ENCODE data around the gene CRACR2B. TPM values are rescaled to one million over a fixed set of nuclear protein-coding genes. Genes with fewer than 3 reads are reported as not detected.

CRACR2B gene
- total RNA-seq, 1 donor from 2014 or later, result 0.57 TPM

DNA sequence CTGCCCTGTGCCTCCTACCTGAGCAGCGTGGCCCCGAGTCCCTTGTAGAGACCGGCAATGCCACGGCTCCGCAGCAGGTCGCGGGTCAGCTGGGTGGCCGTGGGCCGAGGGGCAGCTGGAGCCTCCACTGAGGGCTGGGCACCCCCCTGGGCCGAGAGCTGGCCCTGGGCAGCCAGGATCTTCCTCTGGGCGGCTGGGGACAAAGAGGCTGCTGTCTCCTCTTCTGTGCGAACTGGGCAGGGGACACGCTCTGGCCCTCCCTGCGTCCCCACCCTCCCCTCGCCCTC lies 35.2 kb upstream of the CRACR2B start:
- H3K9me3 Mint-ChIP-seq (ENCODE audit: low read depth), result no peaks in the 10 kb centered on the region
- H3K36me3 Mint-ChIP-seq (ENCODE audit: low read depth), result no peaks in the 10 kb centered on the region
- TF ChIP-seq, protein P1, sequence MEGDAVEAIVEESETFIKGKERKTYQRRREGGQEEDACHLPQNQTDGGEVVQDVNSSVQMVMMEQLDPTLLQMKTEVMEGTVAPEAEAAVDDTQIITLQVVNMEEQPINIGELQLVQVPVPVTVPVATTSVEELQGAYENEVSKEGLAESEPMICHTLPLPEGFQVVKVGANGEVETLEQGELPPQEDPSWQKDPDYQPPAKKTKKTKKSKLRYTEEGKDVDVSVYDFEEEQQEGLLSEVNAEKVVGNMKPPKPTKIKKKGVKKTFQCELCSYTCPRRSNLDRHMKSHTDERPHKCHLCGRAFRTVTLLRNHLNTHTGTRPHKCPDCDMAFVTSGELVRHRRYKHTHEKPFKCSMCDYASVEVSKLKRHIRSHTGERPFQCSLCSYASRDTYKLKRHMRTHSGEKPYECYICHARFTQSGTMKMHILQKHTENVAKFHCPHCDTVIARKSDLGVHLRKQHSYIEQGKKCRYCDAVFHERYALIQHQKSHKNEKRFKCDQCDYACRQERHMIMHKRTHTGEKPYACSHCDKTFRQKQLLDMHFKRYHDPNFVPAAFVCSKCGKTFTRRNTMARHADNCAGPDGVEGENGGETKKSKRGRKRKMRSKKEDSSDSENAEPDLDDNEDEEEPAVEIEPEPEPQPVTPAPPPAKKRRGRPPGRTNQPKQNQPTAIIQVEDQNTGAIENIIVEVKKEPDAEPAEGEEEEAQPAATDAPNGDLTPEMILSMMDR (IDR thresholded peaks at IDR 0.05), result no peak
- no peaks in the 10 kb centered on the region for H3K27me3 Mint-ChIP-seq (ENCODE audit: low read depth)
- H3K4me1 Mint-ChIP-seq (ENCODE audit: low read depth), result peaks cover 15% of the 10 kb centered on the region
- DNase-seq (ENCODE audit: low spot score), result no peak
- H3K4me3 Mint-ChIP-seq (ENCODE audit: unreplicated experiment), result no peak overlapping the region
- no peak overlapping the region for H3K27ac Mint-ChIP-seq (ENCODE audit: unreplicated experiment)

DNA sequence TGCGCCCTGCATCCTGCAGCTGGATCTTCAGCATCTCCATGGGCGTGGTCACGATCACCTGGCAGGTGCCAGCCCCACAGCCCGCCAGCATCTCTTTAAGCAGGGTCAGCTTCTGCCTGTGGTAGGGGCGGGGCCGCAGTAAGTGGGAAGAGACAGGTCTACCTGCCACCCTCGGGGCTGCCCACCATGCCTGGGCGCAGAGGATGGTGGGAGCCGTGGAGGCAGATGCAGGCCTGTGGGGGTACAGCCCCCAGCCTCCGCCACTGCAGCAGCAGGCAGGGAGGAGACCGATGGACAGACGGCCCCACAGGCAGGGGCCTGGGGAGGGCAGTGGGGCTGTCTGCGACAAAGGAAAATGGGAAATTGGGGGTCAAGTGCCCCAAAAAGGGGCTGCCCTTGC lies 34.8 kb upstream of the CRACR2B start:
- DNase-seq (ENCODE audit: low spot score), result no peak
- Mint-ChIP-seq H3K27me3 (ENCODE audit: low read depth) (no peaks in the 10 kb centered on the region), H3K9me3 (ENCODE audit: low read depth) (no peaks in the 10 kb centered on the region), H3K27ac (ENCODE audit: unreplicated experiment) (no peak overlapping the region), H3K4me1 (ENCODE audit: low read depth) (peaks cover 15% of the 10 kb centered on the region), H3K4me3 (ENCODE audit: unreplicated experiment) (no peak overlapping the region), H3K36me3 (ENCODE audit: low read depth) (no peaks in the 10 kb centered on the region)
- TF ChIP-seq, protein P1 (IDR thresholded peaks at IDR 0.05), result no peak

DNA sequence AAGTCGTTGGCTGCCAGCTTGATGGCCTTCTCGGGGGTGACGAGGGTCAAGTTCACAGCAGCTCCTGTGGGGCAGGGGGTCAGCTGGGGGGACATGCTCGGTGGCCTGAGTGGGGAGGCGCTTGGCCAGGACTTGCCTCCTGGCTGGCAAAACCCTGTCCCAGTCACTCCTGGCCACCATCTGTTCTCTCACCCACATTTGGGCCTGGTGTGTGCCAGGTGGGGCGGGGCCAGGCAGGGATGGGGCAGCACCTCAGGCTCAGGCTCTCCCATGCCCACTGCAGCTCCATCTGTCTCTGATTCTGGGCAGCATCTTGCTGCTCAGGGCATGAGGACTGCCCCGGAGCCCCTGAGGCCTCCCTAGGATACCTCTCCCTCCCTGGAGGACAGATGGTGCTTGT lies 34.2 kb upstream of the CRACR2B start:
- H3K27me3 Mint-ChIP-seq (ENCODE audit: low read depth), result no peaks in the 10 kb centered on the region
- no peak for DNase-seq (ENCODE audit: low spot score)
- H3K27ac Mint-ChIP-seq (ENCODE audit: unreplicated experiment), result no peak overlapping the region
- H3K36me3 Mint-ChIP-seq (ENCODE audit: low read depth), result no peaks in the 10 kb centered on the region
- TF ChIP-seq, protein P1 (IDR thresholded peaks at IDR 0.05), result no peak
- no peak overlapping the region for H3K4me3 Mint-ChIP-seq (ENCODE audit: unreplicated experiment)
- peaks cover 15% of the 10 kb centered on the region for H3K4me1 Mint-ChIP-seq (ENCODE audit: low read depth)
- H3K9me3 Mint-ChIP-seq (ENCODE audit: low read depth), result no peaks in the 10 kb centered on the region

DNA sequence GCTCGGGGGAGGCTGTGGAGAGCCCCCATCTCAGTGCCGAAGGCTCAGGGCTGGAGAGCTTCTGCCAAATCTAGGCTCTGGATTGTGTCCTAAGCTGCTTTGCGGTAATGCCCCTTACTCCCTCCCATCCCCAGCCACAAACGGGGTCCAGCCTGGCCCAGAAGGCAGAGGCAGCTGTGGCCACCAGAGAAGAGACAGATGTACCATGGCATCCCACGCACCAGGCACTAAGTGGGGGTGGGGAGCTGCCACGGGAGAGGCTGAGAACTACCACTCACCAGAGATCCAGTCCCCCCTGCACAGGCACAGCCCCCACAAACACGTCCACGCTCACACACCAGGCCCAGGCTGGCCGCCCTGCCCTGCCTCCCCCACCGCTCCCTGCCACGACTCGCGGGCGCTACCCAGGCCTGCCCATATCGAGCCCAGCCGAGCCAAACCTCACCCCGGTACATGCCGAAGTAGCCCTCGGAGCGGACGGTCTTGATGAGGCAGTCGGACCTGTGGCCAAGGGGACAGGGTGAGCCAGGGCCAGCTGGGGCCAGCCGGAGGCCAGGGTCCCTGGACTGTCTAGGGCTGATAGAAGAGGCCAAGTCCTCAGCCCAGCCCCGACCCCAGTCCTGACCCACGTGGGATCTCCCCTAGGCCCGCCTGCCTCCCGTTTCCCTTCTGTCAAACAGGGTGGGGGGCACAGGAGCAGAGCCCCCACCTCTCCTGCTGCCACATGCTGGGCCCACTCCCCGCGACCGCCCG lies 33.5 kb upstream of the CRACR2B start:
- H3K4me1 Mint-ChIP-seq (ENCODE audit: low read depth), result peaks cover 15% of the 10 kb centered on the region
- no peak overlapping the region for H3K27ac Mint-ChIP-seq (ENCODE audit: unreplicated experiment)
- no peaks in the 10 kb centered on the region for H3K27me3 Mint-ChIP-seq (ENCODE audit: low read depth)
- no peak overlapping the region for H3K4me3 Mint-ChIP-seq (ENCODE audit: unreplicated experiment)
- DNase-seq (ENCODE audit: low spot score), result no peak
- no peaks in the 10 kb centered on the region for H3K36me3 Mint-ChIP-seq (ENCODE audit: low read depth)
- TF ChIP-seq, protein P1 (IDR thresholded peaks at IDR 0.05), result no peak
- no peaks in the 10 kb centered on the region for H3K9me3 Mint-ChIP-seq (ENCODE audit: low read depth)

DNA sequence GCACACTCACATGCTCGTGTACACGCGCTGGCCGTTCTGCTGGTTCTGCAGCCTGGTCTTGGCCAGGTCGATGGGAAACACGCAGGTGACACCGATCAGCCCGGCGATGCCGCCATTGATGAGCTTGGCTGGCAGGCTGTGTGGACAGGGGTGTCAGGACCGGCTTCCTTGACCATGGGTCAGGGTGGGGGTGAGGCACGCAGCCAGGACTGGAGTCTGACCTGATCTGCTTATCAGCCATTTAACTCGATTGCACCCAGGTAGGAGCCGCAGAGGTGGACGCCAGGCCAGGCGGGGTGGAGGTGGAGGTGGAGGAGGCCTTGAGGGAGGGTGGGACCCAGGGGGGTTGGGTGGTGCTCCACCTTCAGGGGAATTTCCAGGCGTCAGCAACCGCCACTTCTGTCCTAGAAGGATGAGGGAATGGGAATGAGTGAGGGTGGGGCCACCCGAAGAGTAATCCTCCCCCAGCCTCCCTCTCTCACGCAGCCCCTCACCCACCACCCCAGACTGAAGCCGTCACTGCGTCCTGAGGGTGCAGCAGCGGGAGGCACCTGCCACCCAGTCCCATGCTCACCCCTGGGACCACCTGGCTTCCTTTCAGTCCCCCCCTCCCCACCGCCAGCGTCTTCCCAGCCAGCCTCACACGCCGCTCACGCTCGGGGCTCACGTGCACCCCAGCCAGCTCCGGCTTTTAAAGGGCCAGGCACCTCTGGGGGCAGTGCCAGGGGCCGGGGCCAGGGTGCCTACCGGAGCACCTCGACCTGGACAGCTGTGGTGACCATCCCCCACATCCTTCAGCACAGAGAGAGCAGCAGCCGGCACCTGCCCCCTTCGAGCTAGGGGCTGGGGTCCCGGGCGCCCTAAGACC lies 32.7 kb upstream of the CRACR2B start:
- Mint-ChIP-seq H3K4me1 (ENCODE audit: low read depth) (peaks cover 15% of the 10 kb centered on the region), H3K36me3 (ENCODE audit: low read depth) (no peaks in the 10 kb centered on the region), H3K27me3 (ENCODE audit: low read depth) (no peaks in the 10 kb centered on the region), H3K9me3 (ENCODE audit: low read depth) (no peaks in the 10 kb centered on the region), H3K4me3 (ENCODE audit: unreplicated experiment) (no peak overlapping the region), H3K27ac (ENCODE audit: unreplicated experiment) (no peak overlapping the region)
- TF ChIP-seq, protein P1 (IDR thresholded peaks at IDR 0.05), result no peak
- DNase-seq (ENCODE audit: low spot score), result no peak

Measured in chondrocyte (in vitro differentiated cells).